HCT116 (cell line): ENCODE results near the gene NELL1. TPM values are rescaled to one million over a fixed set of nuclear protein-coding genes. Genes with fewer than 3 reads are reported as not detected.

Experiments
- ATAC-seq: fragments of 200-7000 bp; cut with Tn5 transposase; 2 replicates; pipeline ENCODE4 v1.9.1; 2020; ENCODE audit warnings: mild to moderate bottlenecking, moderate library complexity
- BruUV-seq: library from RNA; stranded (reverse); fragments of 400-500 nt; replicated peaks from 2 replicates; lab custom pipeline; 2021; lab: Mats Ljungman, UMichigan
- CTCF ChIA-PET: fragments of 300-600 bp; sonication (Branson Sonifier 250); formaldehyde crosslinking; loops from one replicate; lab custom pipeline; 2021; ENCODE audit warnings: antibody characterized with exemption; lab: Charles Lee
- POLR2A ChIA-PET: fragments of 300-600, 350-600 bp; sonication (Branson Sonifier 250); formaldehyde crosslinking; loops from one replicate; lab custom pipeline; 2021; ENCODE audit warnings: antibody characterized with exemption; lab: Charles Lee
- RAD21 ChIA-PET, 2 experiments: fragments of 300-600 bp; sonication (Branson Sonifier 250); formaldehyde crosslinking; loops; one replicate each; lab custom pipeline; 2023; ENCODE audit warnings: low total read pairs in 2 of 2; ENCODE audit not compliant: uncharacterized antibody in 2 of 2, unreplicated experiment in 2 of 2, low non-redundant PET in 1 of 2; lab: Charles Lee
- DNase-seq: peaks from one replicate; pipeline ENCODE4 v3.0.0-alpha.2; 2010; ENCODE audit warnings: low read depth, low spot score
- H2AFZ ChIP-seq: fragments of 200-600 bp; shearing (Covaris generic), sonication (generic); 2 replicates; pipeline ENCODE4 v1.6.1; 2017; ENCODE audit warnings: low read depth, mixed run types, mixed read lengths, antibody characterized with exemption, low read length; ENCODE audit not compliant: poor library complexity, severe bottlenecking
- H3K27ac ChIP-seq: 2 replicates; pipeline ENCODE4 v1.5.1; 2012; ENCODE audit warnings: low read depth, low read length
- H3K27me3 ChIP-seq: fragments of 200-600 bp; sonication (generic); 2 replicates; pipeline ENCODE4 v1.6.1; 2016; ENCODE audit warnings: mixed run types, low read length, mixed read lengths; ENCODE audit not compliant: insufficient read depth
- H3K36me3 ChIP-seq, 2 experiments: fragments of 200-500 bp in 1 of 2; fragments of 200-600 bp in 1 of 2; sonication (Bioruptor generic) in 1 of 2; sonication (generic) in 1 of 2; 2 replicates each; pipeline versions ENCODE4 v1.5.1 to v1.6.1; 2014 to 2016; ENCODE audit warnings: low read length in 2 of 2, inconsistent platforms in 1 of 2, mixed read lengths in 1 of 2, mixed run types in 1 of 2; ENCODE audit not compliant: insufficient read depth in 2 of 2, control insufficient read depth in 1 of 2
- H3K4me1 ChIP-seq, 2 experiments: fragments of 200-600 bp in 1 of 2; sonication (generic) in 1 of 2; 2 replicates each; pipeline versions ENCODE4 v1.5.1 to v1.6.1; 2012 to 2017; ENCODE audit warnings: low read length in 2 of 2, inconsistent platforms in 1 of 2, mild to moderate bottlenecking in 1 of 2, mixed read lengths in 1 of 2, mixed run types in 1 of 2, moderate library complexity in 1 of 2; ENCODE audit not compliant: insufficient read depth in 2 of 2, control insufficient read depth in 1 of 2
- H3K4me2 ChIP-seq: fragments of 200-600 bp; sonication (generic); 2 replicates; pipeline ENCODE4 v1.6.1; 2017; ENCODE audit warnings: mixed run types, low read length, mixed read lengths
- H3K4me3 ChIP-seq, 2 experiments: fragments of 200-600 bp in 1 of 2; sonication (generic) in 1 of 2; replicated peaks in 1 of 2; 2 replicates each; pipeline ENCODE4 v1.5.1; 2011 to 2016; ENCODE audit warnings: low read length in 2 of 2, control low read depth in 1 of 2, low read depth in 1 of 2, mild to moderate bottlenecking in 1 of 2, mixed read lengths in 1 of 2, mixed run types in 1 of 2
- H3K79me2 ChIP-seq: fragments of 200-600 bp; sonication (generic); 2 replicates; pipeline ENCODE4 v1.6.1; 2017; ENCODE audit warnings: mild to moderate bottlenecking, mixed run types, low read length, moderate library complexity, mixed read lengths; ENCODE audit not compliant: insufficient read depth
- H3K9ac ChIP-seq: fragments of 200-600 bp; sonication (generic); 2 replicates; pipeline ENCODE4 v1.6.1; 2016; ENCODE audit warnings: low read length, mixed read lengths
- H3K9me2 ChIP-seq: fragments of 200-600 bp; sonication (generic), shearing (Covaris generic); 2 replicates; pipeline ENCODE4 v1.6.1; 2017; ENCODE audit warnings: mixed run types, mild to moderate bottlenecking, moderate library complexity; ENCODE audit not compliant: insufficient read depth
- H3K9me3 ChIP-seq, 2 experiments: fragments of 200-500 bp in 1 of 2; fragments of 200-600 bp in 1 of 2; sonication (Bioruptor generic) in 1 of 2; sonication (generic) in 1 of 2; 2 replicates each; pipeline ENCODE4 v1.6.1; 2014 to 2017; ENCODE audit warnings: low read length in 2 of 2, mixed read lengths in 2 of 2, inconsistent platforms in 1 of 2, low read depth in 1 of 2, mild to moderate bottlenecking in 1 of 2, mixed run types in 1 of 2, moderate library complexity in 1 of 2; ENCODE audit not compliant: control insufficient read depth in 1 of 2, insufficient read depth in 1 of 2
- H4K20me1 ChIP-seq: fragments of 200-600 bp; sonication (generic), shearing (Covaris generic); 2 replicates; pipeline ENCODE4 v1.6.1; 2017; ENCODE audit warnings: mixed run types, mild to moderate bottlenecking, moderate library complexity; ENCODE audit not compliant: insufficient read depth
- CEBPB ChIP-seq: IDR thresholded peaks from 2 replicates; pipeline ENCODE4 v1.6.1; 2012; ENCODE audit warnings: low read depth
- ELF1 ChIP-seq: IDR thresholded peaks from 2 replicates; pipeline ENCODE4 v1.6.1; 2012; ENCODE audit warnings: low read depth, borderline replicate concordance
- POLR2AphosphoS5 ChIP-seq: IDR thresholded peaks from 2 replicates; pipeline ENCODE4 v1.6.1; 2011; ENCODE audit warnings: mild to moderate bottlenecking, low read depth, low read length, moderate library complexity
- RAD21 ChIP-seq: IDR thresholded peaks from 2 replicates; pipeline ENCODE4 v1.6.1; 2012; ENCODE audit warnings: low read depth, mild to moderate bottlenecking
- SP1 ChIP-seq: IDR thresholded peaks from 2 replicates; pipeline ENCODE4 v1.6.1; 2012; ENCODE audit warnings: low read depth
- TCF7L2 ChIP-seq: IDR thresholded peaks from 2 replicates; pipeline ENCODE4 v1.7.0; 2011; ENCODE audit warnings: borderline replicate concordance, inconsistent platforms; ENCODE audit not compliant: insufficient read depth, insufficient read length; ENCODE audit errors: extremely low read depth
- intact Hi-C: fragments of 100-400 bp; cut with micrococcal nuclease; formaldehyde crosslinking; loops from 2 replicates; pipeline ENCODE4 v1.10.0; 2022
- total RNA-seq: library from RNA; stranded (reverse); gene quantifications from one replicate; pipeline ENCODE4 v1.2.1, GENCODE V29; 2021; ENCODE audit not compliant: unreplicated experiment
- TF ChIP-seq, protein P1 (sequence below): IDR thresholded peaks from 2 replicates; pipeline ENCODE4 v1.6.1; 2012; ENCODE audit warnings: low read depth
- TF ChIP-seq, protein P2 (sequence below): IDR thresholded peaks from 2 replicates; pipeline ENCODE4 v1.6.1; 2012

The NELL1 gene
- total RNA-seq, 1 experiment from 2014 or later: not detected

DNA sequence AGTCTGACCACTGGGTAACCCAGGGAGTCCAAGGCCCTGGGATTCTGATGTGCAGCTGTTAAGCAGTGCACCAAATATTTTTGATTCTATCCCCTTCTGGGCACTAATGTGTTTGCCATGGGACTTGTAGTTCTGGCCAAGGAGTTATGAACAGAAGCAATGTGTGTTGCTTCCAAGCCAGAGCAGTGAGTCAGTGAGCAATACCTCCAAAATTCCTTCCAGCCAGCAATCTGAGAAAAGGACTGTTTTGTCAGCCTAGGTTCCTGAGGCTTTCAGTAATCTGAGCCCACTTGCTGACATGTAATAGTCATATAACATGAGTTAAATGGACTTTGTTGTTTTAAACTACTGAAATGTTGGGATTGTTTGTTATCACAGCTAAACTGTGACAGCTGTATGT lies 311.4 kb downstream of the NELL1 start:
- TF ChIP-seq RAD21 (no peak), CEBPB (no peak), POLR2AphosphoS5 (no peak), SP1 (no peak), ELF1 (no peak), TCF7L2 (no peak)
- TF ChIP-seq, protein P1, sequence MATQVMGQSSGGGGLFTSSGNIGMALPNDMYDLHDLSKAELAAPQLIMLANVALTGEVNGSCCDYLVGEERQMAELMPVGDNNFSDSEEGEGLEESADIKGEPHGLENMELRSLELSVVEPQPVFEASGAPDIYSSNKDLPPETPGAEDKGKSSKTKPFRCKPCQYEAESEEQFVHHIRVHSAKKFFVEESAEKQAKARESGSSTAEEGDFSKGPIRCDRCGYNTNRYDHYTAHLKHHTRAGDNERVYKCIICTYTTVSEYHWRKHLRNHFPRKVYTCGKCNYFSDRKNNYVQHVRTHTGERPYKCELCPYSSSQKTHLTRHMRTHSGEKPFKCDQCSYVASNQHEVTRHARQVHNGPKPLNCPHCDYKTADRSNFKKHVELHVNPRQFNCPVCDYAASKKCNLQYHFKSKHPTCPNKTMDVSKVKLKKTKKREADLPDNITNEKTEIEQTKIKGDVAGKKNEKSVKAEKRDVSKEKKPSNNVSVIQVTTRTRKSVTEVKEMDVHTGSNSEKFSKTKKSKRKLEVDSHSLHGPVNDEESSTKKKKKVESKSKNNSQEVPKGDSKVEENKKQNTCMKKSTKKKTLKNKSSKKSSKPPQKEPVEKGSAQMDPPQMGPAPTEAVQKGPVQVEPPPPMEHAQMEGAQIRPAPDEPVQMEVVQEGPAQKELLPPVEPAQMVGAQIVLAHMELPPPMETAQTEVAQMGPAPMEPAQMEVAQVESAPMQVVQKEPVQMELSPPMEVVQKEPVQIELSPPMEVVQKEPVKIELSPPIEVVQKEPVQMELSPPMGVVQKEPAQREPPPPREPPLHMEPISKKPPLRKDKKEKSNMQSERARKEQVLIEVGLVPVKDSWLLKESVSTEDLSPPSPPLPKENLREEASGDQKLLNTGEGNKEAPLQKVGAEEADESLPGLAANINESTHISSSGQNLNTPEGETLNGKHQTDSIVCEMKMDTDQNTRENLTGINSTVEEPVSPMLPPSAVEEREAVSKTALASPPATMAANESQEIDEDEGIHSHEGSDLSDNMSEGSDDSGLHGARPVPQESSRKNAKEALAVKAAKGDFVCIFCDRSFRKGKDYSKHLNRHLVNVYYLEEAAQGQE: no peak
- TF ChIP-seq, protein P2, sequence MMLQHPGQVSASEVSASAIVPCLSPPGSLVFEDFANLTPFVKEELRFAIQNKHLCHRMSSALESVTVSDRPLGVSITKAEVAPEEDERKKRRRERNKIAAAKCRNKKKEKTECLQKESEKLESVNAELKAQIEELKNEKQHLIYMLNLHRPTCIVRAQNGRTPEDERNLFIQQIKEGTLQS: no peak
- Histone ChIP-seq H3K9me3 (peaks cover 7 to 20% of the 10 kb centered on the region in 2 experiments; a peak in 3 of 4 replicates), H3K27ac (no peak overlapping the region), H3K4me2 (no peak overlapping the region), H2AFZ (no peak overlapping the region), H3K4me1 (no peaks in the 10 kb centered on the region), H4K20me1 (no peaks in the 10 kb centered on the region), H3K4me3 (no peak overlapping the region), H3K79me2 (no peaks in the 10 kb centered on the region), H3K9ac (no peak overlapping the region), H3K9me2 (no peaks in the 10 kb centered on the region), H3K27me3 (no peaks in the 10 kb centered on the region), H3K36me3 (no peaks in the 10 kb centered on the region)
- DNase-seq (no peak), ATAC-seq (no peak)
- intact Hi-C loops: no loop called here
- ChIA-PET POLR2A (no interaction called here), RAD21 (no interaction called here), CTCF (no interaction called here)
- BruUV-seq: no TSS peak
